Epithelial cell of alveolus of lung (primary cell): Measurements from ENCODE around the gene SLC43A2. TPM values are rescaled to one million over a fixed set of nuclear protein-coding genes. Genes with fewer than 3 reads are reported as not detected.

ENCODE experiments used
- total RNA-seq: library from RNA; depleted of rRNA; stranded (reverse); fragments of >200 nt; gene quantifications from 2 replicates; pipeline ENCODE4 v1.2.1, GENCODE V29; 2015

The SLC43A2 gene
- total RNA-seq = 3.3 and 7.0 TPM in 2 replicates

DNA sequence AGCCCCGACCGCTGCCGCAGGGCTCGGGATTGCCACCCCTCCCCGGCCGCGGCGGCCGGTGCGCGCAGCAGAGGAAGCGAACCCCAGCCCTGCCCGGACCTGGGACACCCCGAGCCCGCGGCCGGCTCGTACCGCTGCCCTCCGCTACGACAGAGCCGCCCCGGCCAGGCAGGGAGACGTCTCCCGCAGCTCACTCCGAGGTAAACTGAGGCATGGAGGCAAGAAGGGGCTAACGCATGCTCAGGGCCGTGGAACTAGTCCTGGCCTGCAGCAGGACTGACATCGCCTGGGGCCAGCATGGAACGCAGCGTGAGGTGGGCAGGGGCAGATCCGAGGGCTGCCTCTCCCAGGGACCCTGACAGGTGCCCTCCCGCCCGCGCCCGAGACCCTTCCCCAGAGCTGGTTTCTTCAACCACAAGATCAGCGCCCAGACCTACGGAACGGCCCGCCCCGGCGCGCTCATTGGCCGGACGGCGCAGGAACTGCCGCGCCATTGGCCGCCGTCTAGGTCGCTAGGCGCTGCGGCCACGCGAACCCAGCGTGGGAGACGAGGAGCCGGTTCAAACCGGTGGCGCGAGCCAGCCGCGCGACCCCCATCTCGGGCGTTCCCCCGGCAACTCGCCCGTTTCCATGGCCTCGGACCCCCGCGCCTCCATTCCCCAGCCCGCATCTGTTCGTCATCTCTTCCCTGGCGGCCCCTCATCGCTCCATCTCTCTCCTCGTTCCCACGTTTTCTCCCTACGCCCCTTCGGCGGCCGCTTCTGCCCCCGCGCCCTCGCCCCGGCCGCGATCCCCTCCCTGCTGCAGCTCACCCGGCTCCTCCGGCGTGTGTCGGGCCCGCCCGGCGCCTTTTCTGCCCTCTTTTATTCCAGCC is at the start of gene SLC43A2:
SLC43A2 (minus strand) TSS at position 853 of the 874 bp plus-strand sequence. CDS start 960 bp downstream, outside the sequence.

DNA sequence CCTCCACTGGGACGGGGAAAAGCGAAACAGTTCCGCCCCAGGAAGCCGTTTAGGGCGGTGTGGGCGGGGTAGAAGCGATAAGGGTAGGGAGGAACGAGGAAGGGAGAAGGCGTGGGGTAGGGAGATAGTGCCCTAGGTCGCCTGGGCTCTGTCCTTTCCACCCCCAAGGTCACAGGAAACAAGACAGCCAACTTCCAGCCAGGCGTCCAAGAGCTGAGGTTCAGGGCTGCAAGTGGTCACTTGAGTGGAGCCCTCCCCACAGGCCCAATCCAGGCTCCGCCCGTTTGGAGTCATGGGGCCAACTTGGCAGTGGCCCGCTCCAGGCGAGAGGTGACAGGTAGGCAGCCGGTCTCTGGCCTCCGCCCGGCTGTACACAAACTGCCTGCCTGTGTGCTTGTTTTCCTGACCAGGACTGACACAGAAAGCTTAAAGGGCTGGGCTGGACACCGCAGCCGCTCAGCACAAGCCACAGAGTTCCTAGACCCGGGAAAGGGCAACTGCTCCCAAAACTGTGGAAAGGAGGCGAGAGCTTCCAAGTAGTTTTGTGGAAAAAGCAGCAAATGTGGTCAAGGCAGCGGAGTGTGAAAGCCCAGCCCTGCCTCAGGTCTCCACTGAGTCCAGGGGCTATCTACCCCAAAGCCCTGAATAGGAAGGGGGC is 21.3 kb upstream of the SLC43A2 start, which contains the start of gene RILP:
RILP (minus strand) TSS at position 23 of the 658 bp plus-strand sequence. CDS start 62 bp downstream, outside the sequence.

DNA sequence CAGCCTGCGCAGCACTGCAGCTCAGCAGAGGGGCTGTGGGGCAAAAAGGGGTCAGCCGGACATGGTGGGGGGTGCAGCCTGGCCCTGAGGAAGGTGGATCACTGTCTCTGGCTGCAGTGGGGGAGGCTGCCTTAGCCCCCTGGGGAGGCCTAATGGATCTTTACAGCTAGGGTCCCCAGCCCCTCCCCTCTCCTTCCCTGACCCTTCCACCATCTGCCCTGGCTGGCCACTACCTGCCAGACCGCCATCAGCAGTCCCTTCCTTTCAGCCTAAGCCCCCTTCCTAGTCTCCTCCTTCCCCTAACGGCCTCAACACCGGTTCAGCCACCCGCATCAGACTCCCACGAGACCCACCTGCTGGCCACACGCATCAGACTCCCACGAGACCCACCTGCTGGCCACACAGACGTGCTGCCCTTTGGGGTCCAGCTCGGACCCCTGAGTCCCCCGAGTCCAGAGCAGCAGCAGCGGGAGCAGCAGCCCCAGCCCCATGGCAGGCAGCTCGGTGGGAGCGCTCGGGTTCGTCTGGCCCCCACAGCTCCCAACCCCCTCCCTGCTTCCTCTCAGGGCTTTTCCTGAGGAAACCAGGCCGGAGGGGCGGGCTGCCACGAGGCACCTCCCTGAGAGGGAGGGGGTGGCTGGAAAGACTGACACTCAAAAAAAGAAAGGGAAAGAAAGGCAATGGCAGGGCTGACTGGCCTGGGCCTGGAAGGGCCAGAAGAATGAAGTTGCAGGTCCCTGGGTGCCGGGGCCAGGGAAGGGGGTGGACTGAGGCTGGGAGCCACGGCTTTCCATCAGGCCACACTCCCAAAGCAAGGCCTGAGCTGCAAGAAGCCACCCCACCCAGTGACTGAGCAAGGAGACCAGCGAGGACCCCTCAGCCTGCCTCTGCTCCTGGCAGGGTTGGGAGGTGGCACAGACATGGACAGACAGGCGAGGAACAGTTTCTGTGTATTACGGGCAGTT is 16.9 kb upstream of the SLC43A2 start, which contains the start of gene SCARF1:
SCARF1 (minus strand) TSS at position 526 of the 965 bp plus-strand sequence; CDS start at position 491, 35 bp downstream.

Other genes with a start within 250 kb of the SLC43A2 start
- 641 and 835 TPM in 2 replicates for gene YWHAE, start 228.6 kb downstream of the SLC43A2 start, total RNA-seq
- 59.2 and 63.7 TPM in 2 replicates for gene CRK, start 172.6 kb downstream of the SLC43A2 start, total RNA-seq
- gene MYO1C, start 136.1 kb downstream of the SLC43A2 start, total RNA-seq = 55.4 and 155 TPM in 2 replicates
- gene INPP5K, start 112.2 kb downstream of the SLC43A2 start, total RNA-seq = 26.9 and 31.2 TPM in 2 replicates
- gene PITPNA, start 66.0 kb downstream of the SLC43A2 start, total RNA-seq = 19.3 and 31.5 TPM in 2 replicates
- gene SCARF1, start 16.9 kb upstream of the SLC43A2 start, total RNA-seq = 2.2 and 3.4 TPM in 2 replicates
- gene RILP, start 21.0 kb upstream of the SLC43A2 start, total RNA-seq = 12.6 and 14.2 TPM in 2 replicates
- 134 and 167 TPM in 2 replicates for gene PRPF8, start 56.0 kb upstream of the SLC43A2 start, total RNA-seq
- 1.2 and 8.4 TPM in 2 replicates for gene TLCD2, start 81.5 kb upstream of the SLC43A2 start, total RNA-seq
- 14.9 and 25.2 TPM in 2 replicates for gene WDR81, start 95.9 kb upstream of the SLC43A2 start, total RNA-seq
- 0.88 TPM in 1 of 2 replicates, not detected in the other for gene SERPINF2, start 114.0 kb upstream of the SLC43A2 start, total RNA-seq
- 186 and 978 TPM in 2 replicates for gene SERPINF1, start 133.2 kb upstream of the SLC43A2 start, total RNA-seq
- gene SMYD4, start 201.1 kb upstream of the SLC43A2 start, total RNA-seq = 4.1 and 11.7 TPM in 2 replicates
- gene RPA1, start 201.2 kb upstream of the SLC43A2 start, total RNA-seq = 21.6 and 23.6 TPM in 2 replicates